H9 (cell line): ENCODE results near the gene SLC4A1. TPM values are rescaled to one million over a fixed set of nuclear protein-coding genes. Genes with fewer than 3 reads are reported as not detected.
A peak's percentile ranks its signal among the peaks of the same experiment; 100 is the strongest.

Experiments
- DNase-seq: peaks from one replicate; pipeline ENCODE4 v3.0.0-alpha.2; 2017
- H2AFZ ChIP-seq: one replicate; pipeline ENCODE4 v1.6.1; 2013; ENCODE audit warnings: mild to moderate bottlenecking, low read length, control low read depth, moderate library complexity
- H2AK5ac ChIP-seq: 2 replicates; pipeline ENCODE4 v1.6.1; 2013; ENCODE audit warnings: low read length, control low read depth, mixed read lengths; ENCODE audit not compliant: insufficient read length
- H2BK120ac ChIP-seq: one replicate; pipeline ENCODE4 v1.6.1; 2013; ENCODE audit warnings: low read depth, mild to moderate bottlenecking, low read length, control low read depth, inconsistent platforms; ENCODE audit not compliant: poor library complexity, severe bottlenecking
- H2BK12ac ChIP-seq: 2 replicates; pipeline ENCODE4 v1.6.1; 2013; ENCODE audit warnings: low read length, control low read depth, mixed read lengths, low read depth; ENCODE audit not compliant: insufficient read length
- H2BK15ac ChIP-seq: 2 replicates; pipeline ENCODE4 v1.6.1; 2013; ENCODE audit warnings: low read depth, low read length, control low read depth
- H2BK20ac ChIP-seq: one replicate; pipeline ENCODE4 v1.6.1; 2013; ENCODE audit warnings: low read depth, mild to moderate bottlenecking, low read length, control low read depth, inconsistent platforms; ENCODE audit not compliant: poor library complexity, severe bottlenecking
- H2BK5ac ChIP-seq: 2 replicates; pipeline ENCODE4 v1.6.1; 2013; ENCODE audit warnings: low read length, control low read depth, mixed read lengths; ENCODE audit not compliant: insufficient read length
- H3K14ac ChIP-seq: 2 replicates; pipeline ENCODE4 v1.6.1; 2013; ENCODE audit warnings: low read length, control low read depth; ENCODE audit not compliant: insufficient read depth
- H3K18ac ChIP-seq: 2 replicates; pipeline ENCODE4 v1.6.1; 2013; ENCODE audit warnings: low read depth, mild to moderate bottlenecking, mixed read lengths, low read length, control low read depth; ENCODE audit not compliant: insufficient read length
- H3K23ac ChIP-seq: 2 replicates; pipeline ENCODE4 v1.6.1; 2013; ENCODE audit warnings: low read length, control low read depth, mixed read lengths, low read depth; ENCODE audit not compliant: insufficient read length
- H3K23me2 ChIP-seq: 2 replicates; pipeline ENCODE4 v1.6.1; 2013; ENCODE audit warnings: low read depth, mild to moderate bottlenecking, mixed read lengths, low read length, control low read depth; ENCODE audit not compliant: insufficient read length, poor library complexity, severe bottlenecking
- H3K27ac ChIP-seq: 2 replicates; pipeline ENCODE4 v1.5.1; 2013; ENCODE audit warnings: low read length, control low read depth, mixed read lengths, low read depth; ENCODE audit not compliant: insufficient read length
- H3K27me3 ChIP-seq: 2 replicates; pipeline ENCODE4 v1.6.1; 2013; ENCODE audit warnings: low read length, control low read depth, inconsistent platforms; ENCODE audit not compliant: insufficient read depth
- H3K4ac ChIP-seq: 2 replicates; pipeline ENCODE4 v1.6.1; 2013; ENCODE audit warnings: low read depth, mild to moderate bottlenecking, control low read depth, inconsistent platforms, low read length, moderate library complexity
- H3K4me1 ChIP-seq: 2 replicates; pipeline ENCODE4 v1.6.1; 2013; ENCODE audit warnings: low read length, control low read depth, inconsistent platforms; ENCODE audit not compliant: insufficient read depth
- H3K4me2 ChIP-seq: 2 replicates; pipeline ENCODE4 v1.6.1; 2013; ENCODE audit warnings: low read length, control low read depth, mixed read lengths; ENCODE audit not compliant: insufficient read length, insufficient read depth
- H3K56ac ChIP-seq: 2 replicates; pipeline ENCODE4 v1.6.1; 2013; ENCODE audit warnings: low read depth, mild to moderate bottlenecking, mixed read lengths, low read length, control low read depth; ENCODE audit not compliant: insufficient read length
- H3K79me1 ChIP-seq: 2 replicates; pipeline ENCODE4 v1.6.1; 2013; ENCODE audit warnings: low read depth, mild to moderate bottlenecking, moderate library complexity, low read length, control low read depth, inconsistent platforms; ENCODE audit not compliant: insufficient read depth, poor library complexity, severe bottlenecking
- H3K79me2 ChIP-seq: 2 replicates; pipeline ENCODE4 v1.6.1; 2013; ENCODE audit warnings: low read length, control low read depth, inconsistent platforms; ENCODE audit not compliant: insufficient read depth
- H3K9ac ChIP-seq: 2 replicates; pipeline ENCODE4 v1.6.1; 2013; ENCODE audit warnings: low read length, control low read depth, mixed read lengths; ENCODE audit not compliant: insufficient read length; ENCODE audit errors: extremely low read depth
- H3K9me3 ChIP-seq: one replicate; pipeline ENCODE4 v1.6.1; 2013; ENCODE audit warnings: low read depth, low read length, inconsistent platforms; ENCODE audit not compliant: control insufficient read depth
- H3T11ph ChIP-seq: one replicate; pipeline ENCODE4 v1.6.1; 2013; ENCODE audit warnings: mild to moderate bottlenecking, low read length, control low read depth, inconsistent platforms
- H4K20me1 ChIP-seq: one replicate; pipeline ENCODE4 v1.6.1; 2013; ENCODE audit not compliant: control insufficient read depth, insufficient read length, insufficient read depth
- H4K5ac ChIP-seq: 2 replicates; pipeline ENCODE4 v1.6.1; 2013; ENCODE audit warnings: low read depth, mild to moderate bottlenecking, mixed read lengths, low read length, control low read depth; ENCODE audit not compliant: insufficient read length
- H4K8ac ChIP-seq: replicated peaks from 2 replicates; pipeline ENCODE4 v1.6.1; 2013; ENCODE audit warnings: low read length, control low read depth, mixed read lengths, low read depth; ENCODE audit not compliant: insufficient read length
- H4K91ac ChIP-seq: 2 replicates; pipeline ENCODE4 v1.6.1; 2013; ENCODE audit warnings: low read depth, mild to moderate bottlenecking, moderate library complexity, mixed read lengths, low read length, control low read depth; ENCODE audit not compliant: insufficient read length
- H3K27ac Mint-ChIP-seq, 3 experiments: 2 replicates in 2 of 3; 3 replicates in 1 of 3; pipeline ENCODE4 v1.8.0; 2020 to 2021; ENCODE audit warnings: mixed read lengths in 3 of 3, mild to moderate bottlenecking in 1 of 3, moderate library complexity in 1 of 3
- H3K27me3 Mint-ChIP-seq: 2 replicates; pipeline ENCODE4 v1.8.0; 2021; ENCODE audit warnings: low read depth, mild to moderate bottlenecking, moderate library complexity, mixed read lengths
- H3K36me3 Mint-ChIP-seq, 3 experiments: 2 replicates in 2 of 3; 3 replicates in 1 of 3; pipeline ENCODE4 v1.8.0; 2020 to 2021; ENCODE audit warnings: low read depth in 3 of 3, mixed read lengths in 3 of 3; ENCODE audit not compliant: insufficient read depth in 1 of 3
- H3K4me1 Mint-ChIP-seq, 2 experiments: 2 replicates each; pipeline ENCODE4 v1.8.0; 2020; ENCODE audit warnings: mixed read lengths in 2 of 2
- H3K4me3 Mint-ChIP-seq, 2 experiments: 2 replicates in 1 of 2; 3 replicates in 1 of 2; pipeline ENCODE4 v1.8.0; 2020 to 2021; ENCODE audit warnings: mild to moderate bottlenecking in 2 of 2, mixed read lengths in 2 of 2, moderate library complexity in 1 of 2
- H3K9me3 Mint-ChIP-seq, 2 experiments: 2 replicates in 1 of 2; 3 replicates in 1 of 2; pipeline ENCODE4 v1.8.0; 2020; ENCODE audit warnings: mild to moderate bottlenecking in 2 of 2, mixed read lengths in 2 of 2, moderate library complexity in 1 of 2
- CTCF ChIP-seq: fragments of 200-600 bp; sonication (generic); conservative IDR thresholded peaks from 3 replicates; pipeline ENCODE4 v1.8.0; 2021; ENCODE audit warnings: antibody characterized with exemption, mild to moderate bottlenecking
- WGBS: extraction: QIAGEN DNeasy Blood & Tissue Kit; methylation state at CpG from one replicate; pipeline ENCODE4 v1.1.7; 2013; ENCODE audit warnings: missing lambda C conversion rate, low lambda C conversion rate, mixed read lengths; ENCODE audit not compliant: insufficient read length; ENCODE audit errors: extremely low coverage; 5-methylcytosine and 5-hydroxymethylcytosine counted together
- total RNA-seq: library from RNA; stranded (reverse); gene quantifications from 2 replicates; pipeline ENCODE4 v1.2.1, GENCODE V29; 2021

The SLC4A1 gene
- total RNA-seq, 1 experiment from 2014 or later = not detected

GRCh38 chr17:44221862-44222111, 46.1 kb downstream of the SLC4A1 start:
- Histone ChIP-seq H2BK20ac (no peak overlapping the region), H3K9ac (peak overlapping the region; percentile 5), H3K27ac (no peak overlapping the region), H2BK12ac (no peak overlapping the region), H3K23ac (no peak overlapping the region), H3K14ac (no peak overlapping the region), H3K4me2 (peak overlapping the region; percentile 88), H3K79me1 (peaks cover 6% of the 10 kb centered on the region), H3K23me2 (peaks cover 27% of the 10 kb centered on the region), H4K8ac (no peak overlapping the region), H3K4ac (no peak overlapping the region), H3K56ac (no peak overlapping the region), H3K27me3 (no peaks in the 10 kb centered on the region), H2BK120ac (no peak overlapping the region), H3K9me3 (no peaks in the 10 kb centered on the region), H2BK15ac (no peak overlapping the region), H3T11ph (no peak overlapping the region), H3K79me2 (peaks cover 6% of the 10 kb centered on the region; the same call in 1 of the 2 replicates), H3K18ac (no peak overlapping the region), H2AFZ (no peak overlapping the region), H4K91ac (no peak overlapping the region), H2BK5ac (no peak overlapping the region), H3K4me1 (0 out of 2 replicates have a peak, but pooled peaks cover 4% of the 10 kb centered on the region), H2AK5ac (no peak overlapping the region), H4K5ac (no peak overlapping the region), H4K20me1 (no peaks in the 10 kb centered on the region)
- TF ChIP-seq CTCF = no peak
- peak overlapping the region; percentile 88 to 98 (median 92); a peak in 5 of 7 replicates for H3K27ac Mint-ChIP-seq
- H3K36me3 Mint-ChIP-seq = peaks cover 0 to 13% (median 9%) of the 10 kb centered on the region in 3 experiments; a peak in 5 of 7 replicates
- WGBS = no CpG with 5 or more reads among the region's 17 CpGs
- peak overlapping the region; percentile 83 to 90 for H3K4me3 Mint-ChIP-seq
- H3K4me1 Mint-ChIP-seq = peaks cover 16 to 20% of the 10 kb centered on the region in 2 experiments
- DNase-seq = no peak
- H3K9me3 Mint-ChIP-seq = no peaks in the 10 kb centered on the region; a peak in 1 of 5 replicates
- no peaks in the 10 kb centered on the region; the same call in 1 of the 2 replicates for H3K27me3 Mint-ChIP-seq
